Right lobe of liver (tissue), 6 donors: Measurements from ENCODE around the gene CPNE4. TPM values are rescaled to one million over a fixed set of nuclear protein-coding genes. Genes with fewer than 3 reads are reported as not detected.

Experiments used
- ATAC-seq, 4 donors: fragments of 200-7000 bp; cut with Tn5 transposase; one replicate each; pipeline ENCODE4 v1.9.1; 2020; ENCODE audit warnings: mild to moderate bottlenecking in 4 of 4, moderate library complexity in 4 of 4
- DNase-seq, 3 donors: peaks; one replicate each; pipeline ENCODE4 v3.0.0-alpha.2; 2020
- H3K27ac ChIP-seq, 3 donors: fragments of 200-600 bp; one replicate each; pipeline ENCODE4 v1.8.0; 2022
- H3K27me3 ChIP-seq, 2 donors: fragments of 200-600 bp; one replicate each; pipeline ENCODE4 v1.8.0; 2022
- H3K36me3 ChIP-seq, 4 donors: fragments of 200-600 bp; sonication (generic) in 1 of 4; one replicate each; pipeline versions ENCODE4 v1.5.1 to v1.8.0; 2017 to 2022; ENCODE audit warnings: control low read depth in 1 of 4
- H3K4me1 ChIP-seq, 4 donors: fragments of 200-600 bp; sonication (generic) in 1 of 4; one replicate each; pipeline versions ENCODE4 v1.5.1 to v1.8.0; 2017 to 2022; ENCODE audit warnings: control low read depth in 1 of 4
- H3K4me3 ChIP-seq, 3 donors: fragments of 200-600 bp; one replicate each; pipeline ENCODE4 v1.8.0; 2022
- H3K9me3 ChIP-seq, 4 donors: fragments of 200-600 bp; sonication (generic) in 1 of 4; one replicate each; pipeline versions ENCODE4 v1.5.1 to v1.8.0; 2017 to 2022; ENCODE audit warnings: control low read depth in 1 of 4
- POLR2A ChIP-seq: fragments of 450-650 bp; IDR thresholded peaks from one replicate; pipeline ENCODE4 v1.6.1; 2017; ENCODE audit warnings: antibody characterized with exemption, mild to moderate bottlenecking
- WGBS: methylation state at CpG from one replicate; pipeline ENCODE4 v1.1.6; 2018; ENCODE audit warnings: low coverage, low lambda C conversion rate; ENCODE audit not compliant: insufficient coverage; ENCODE audit errors: missing lambda C conversion rate; 5-methylcytosine and 5-hydroxymethylcytosine counted together
- intact Hi-C, 2 donors: fragments of 100-400 bp; cut with DNase I; formaldehyde crosslinking; loops; one replicate each; pipeline versions ENCODE4 v1.11.2 to v1.14.1; 2022
- microRNA-seq, 2 donors: library from miRNA; unstranded; fragments of <30 nt; microRNA quantifications; one replicate each; pipeline ENCODE4, GENCODE V29; 2019 to 2020
- small RNA-seq, 2 experiments: library from RNA; depleted of rRNA; stranded (forward); fragments of <200 nt; gene quantifications; one replicate each; pipeline ENCODE3, GENCODE V24; 2016
- total RNA-seq, 6 experiments: library from RNA; depleted of rRNA in 2 of 6; stranded (reverse); fragments of >200 nt in 2 of 6; fragmentation: NEBNext Ultra II Directional in 3 of 6; extraction: Animal tissue kit (Norgen Biotek cat#: 25700) in 3 of 6; gene quantifications; one replicate each; pipeline versions ENCODE4 v1.1.0 to v1.2.4, GENCODE V29; 2016 to 2023
- TF ChIP-seq, protein P1 (sequence below), 4 donors: fragments of 200-600 bp in 3 of 4; fragments of 450-650 bp in 1 of 4; IDR thresholded peaks; one replicate each; pipeline versions ENCODE4 v1.5.1 to v1.8.0; 2016 to 2022; ENCODE audit warnings: antibody characterized with exemption in 4 of 4, mild to moderate bottlenecking in 2 of 4
- donor health status: DM: no; HTN: yes; CAD: no.
- donor health status: DM: no; HTN: no; CAD: no.
- donor health status: DM: no; HTN: no; CAD: no.
- donor health status: DM: no; HTN: yes; CAD: no.
- donor health status: DM: no; HTN: yes; CAD: no.

Gene CPNE4
- total RNA-seq, 6 experiments from 2014 or later = not detected

DNA sequence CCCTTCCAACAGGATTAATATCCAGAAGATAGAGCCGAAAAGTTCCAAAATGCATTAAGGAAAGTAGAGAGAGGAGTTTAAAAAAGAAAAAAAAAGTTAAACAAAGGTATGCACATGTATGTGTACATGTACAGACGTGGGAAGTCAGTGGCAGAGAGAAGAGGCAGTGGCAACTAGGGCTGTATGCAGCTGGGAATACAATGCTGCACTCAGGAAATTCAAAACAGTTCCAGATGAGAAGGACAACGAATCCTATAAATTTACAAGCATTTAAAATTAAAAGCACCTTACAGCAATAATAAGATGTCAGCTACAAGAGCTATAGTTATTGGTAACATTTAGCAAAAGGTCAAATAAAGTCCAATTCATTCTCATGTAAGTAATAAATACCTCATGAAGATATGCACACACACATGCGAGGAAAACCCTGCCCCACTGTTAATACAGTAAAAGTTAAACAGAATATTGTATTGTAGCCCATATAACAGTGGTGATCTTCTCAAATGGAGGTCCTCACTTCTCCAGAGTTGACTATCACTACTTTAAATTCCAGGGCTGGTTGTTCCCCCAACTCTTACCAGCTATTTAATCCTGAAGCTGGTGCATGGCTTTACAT is 550.2 kb downstream of the CPNE4 start:
- 94% methylated on average over 4 of the region's 4 CpGs for WGBS

More for the DNA sequence above, 550.2 kb downstream of the CPNE4 start:
- Histone ChIP-seq H3K4me3 (no peak overlapping the region), H3K36me3 (peaks cover 0 to 15% (median 2%) of the 10 kb centered on the region in 4 donors), H3K27ac (no peak overlapping the region), H3K27me3 (no peaks in the 10 kb centered on the region), H3K4me1 (no peaks in the 10 kb centered on the region), H3K9me3 (no peaks in the 10 kb centered on the region)
- ATAC-seq = no peak
- intact Hi-C loops = no loop called here
- no peak for TF ChIP-seq POLR2A
- TF ChIP-seq, protein P1, sequence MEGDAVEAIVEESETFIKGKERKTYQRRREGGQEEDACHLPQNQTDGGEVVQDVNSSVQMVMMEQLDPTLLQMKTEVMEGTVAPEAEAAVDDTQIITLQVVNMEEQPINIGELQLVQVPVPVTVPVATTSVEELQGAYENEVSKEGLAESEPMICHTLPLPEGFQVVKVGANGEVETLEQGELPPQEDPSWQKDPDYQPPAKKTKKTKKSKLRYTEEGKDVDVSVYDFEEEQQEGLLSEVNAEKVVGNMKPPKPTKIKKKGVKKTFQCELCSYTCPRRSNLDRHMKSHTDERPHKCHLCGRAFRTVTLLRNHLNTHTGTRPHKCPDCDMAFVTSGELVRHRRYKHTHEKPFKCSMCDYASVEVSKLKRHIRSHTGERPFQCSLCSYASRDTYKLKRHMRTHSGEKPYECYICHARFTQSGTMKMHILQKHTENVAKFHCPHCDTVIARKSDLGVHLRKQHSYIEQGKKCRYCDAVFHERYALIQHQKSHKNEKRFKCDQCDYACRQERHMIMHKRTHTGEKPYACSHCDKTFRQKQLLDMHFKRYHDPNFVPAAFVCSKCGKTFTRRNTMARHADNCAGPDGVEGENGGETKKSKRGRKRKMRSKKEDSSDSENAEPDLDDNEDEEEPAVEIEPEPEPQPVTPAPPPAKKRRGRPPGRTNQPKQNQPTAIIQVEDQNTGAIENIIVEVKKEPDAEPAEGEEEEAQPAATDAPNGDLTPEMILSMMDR (IDR thresholded peaks at IDR 0.05) = no peak
- no peak for DNase-seq

Small RNA genes within 50 kb of the gene (microRNA-seq; reads per million reads assigned to microRNA genes)
- 0 reads per million in 2 donors for gene MIR5704

Small RNA genes within 50 kb of the gene (small RNA-seq; reads per million reads assigned to genes)
- gene AC107027.2 (0 reads per million in 2 experiments), gene MIR5704 (0 reads per million in 2 experiments)
